ES-I3 (cell line): Measurements from ENCODE around the gene ALOX5.
"Not testable (repeated sequence)": the region's sequence is repeated elsewhere in the genome, so short reads cannot be mapped to it uniquely, and the experiment has no call there.

ENCODE experiments used
- H3K36me3 ChIP-seq: 2 replicates; pipeline ENCODE4 v1.6.1; 2013; ENCODE audit warnings: mild to moderate bottlenecking, low read length, control low read depth, moderate library complexity; ENCODE audit not compliant: insufficient read depth
- H3K4me1 ChIP-seq: 2 replicates; pipeline ENCODE4 v1.6.1; 2013; ENCODE audit warnings: mild to moderate bottlenecking, control low read depth, low read length; ENCODE audit not compliant: insufficient read depth
- H3K9ac ChIP-seq: 2 replicates; pipeline ENCODE4 v1.6.1; 2013; ENCODE audit warnings: low read depth, mild to moderate bottlenecking, low read length, moderate library complexity
- H3K9me3 ChIP-seq: 2 replicates; pipeline ENCODE4 v1.6.1; 2013; ENCODE audit warnings: mild to moderate bottlenecking, low read length, moderate library complexity; ENCODE audit not compliant: control insufficient read depth, insufficient read depth

The ALOX5 gene

DNA sequence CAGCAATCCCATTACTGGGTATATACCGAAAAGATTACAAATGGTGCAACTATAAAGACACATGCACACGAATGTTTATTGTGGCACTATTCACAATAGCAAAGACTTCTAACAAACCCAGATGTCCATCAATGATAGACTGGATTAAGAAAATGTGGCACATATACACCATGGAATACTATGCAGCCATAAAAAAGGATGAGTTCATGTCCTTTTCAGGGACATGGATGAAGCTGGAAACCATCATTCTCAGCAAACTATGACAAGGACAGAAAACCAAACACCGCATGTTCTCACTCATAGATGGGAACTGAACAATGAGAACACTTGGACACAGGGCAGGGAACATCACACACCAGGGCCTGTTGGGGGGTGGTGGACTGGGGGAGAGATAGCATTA is 6.4 kb upstream of the ALOX5 start:
- not testable (repeated sequence) for H3K4me1 ChIP-seq, H3K9ac ChIP-seq, H3K9me3 ChIP-seq, H3K36me3 ChIP-seq

DNA sequence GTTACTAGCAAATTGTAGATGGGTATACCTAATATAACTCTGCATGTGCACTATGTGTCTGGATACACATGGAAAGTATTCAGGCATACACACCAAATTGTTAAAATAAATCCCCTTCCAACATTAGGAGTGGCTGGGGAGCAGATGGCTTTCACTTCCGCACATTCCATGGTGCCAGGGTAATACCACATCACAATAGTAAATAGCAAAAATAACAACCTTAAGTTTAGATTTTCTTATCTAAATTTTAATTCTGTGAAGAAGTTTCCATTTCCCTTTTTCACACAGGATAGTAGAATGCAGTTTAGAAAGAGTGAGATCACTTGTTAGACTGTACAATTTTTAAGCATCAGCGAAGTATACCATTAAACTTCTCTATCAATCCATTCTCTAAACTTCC is 5.8 kb upstream of the ALOX5 start:
- Histone ChIP-seq H3K4me1 (no peaks in the 10 kb centered on the region), H3K9me3 (no peaks in the 10 kb centered on the region), H3K9ac (no peak overlapping the region), H3K36me3 (no peaks in the 10 kb centered on the region)

- no peaks in the 10 kb centered on the region for H3K9me3 ChIP-seq
- H3K36me3 ChIP-seq, result no peaks in the 10 kb centered on the region
- no peaks in the 10 kb centered on the region; the same call in 1 of the 2 replicates for H3K4me1 ChIP-seq
- H3K9ac ChIP-seq, result no peak overlapping the region
Observed at GRCh38 chr10:45370202-45370955, 3.6 kb upstream of the ALOX5 start.

- Histone ChIP-seq H3K4me1 (peaks cover 4% of the 10 kb centered on the region), H3K36me3 (no peaks in the 10 kb centered on the region), H3K9ac (no peak overlapping the region), H3K9me3 (no peaks in the 10 kb centered on the region)
Observed at GRCh38 chr10:45371560-45371959, 2.5 kb upstream of the ALOX5 start.

DNA sequence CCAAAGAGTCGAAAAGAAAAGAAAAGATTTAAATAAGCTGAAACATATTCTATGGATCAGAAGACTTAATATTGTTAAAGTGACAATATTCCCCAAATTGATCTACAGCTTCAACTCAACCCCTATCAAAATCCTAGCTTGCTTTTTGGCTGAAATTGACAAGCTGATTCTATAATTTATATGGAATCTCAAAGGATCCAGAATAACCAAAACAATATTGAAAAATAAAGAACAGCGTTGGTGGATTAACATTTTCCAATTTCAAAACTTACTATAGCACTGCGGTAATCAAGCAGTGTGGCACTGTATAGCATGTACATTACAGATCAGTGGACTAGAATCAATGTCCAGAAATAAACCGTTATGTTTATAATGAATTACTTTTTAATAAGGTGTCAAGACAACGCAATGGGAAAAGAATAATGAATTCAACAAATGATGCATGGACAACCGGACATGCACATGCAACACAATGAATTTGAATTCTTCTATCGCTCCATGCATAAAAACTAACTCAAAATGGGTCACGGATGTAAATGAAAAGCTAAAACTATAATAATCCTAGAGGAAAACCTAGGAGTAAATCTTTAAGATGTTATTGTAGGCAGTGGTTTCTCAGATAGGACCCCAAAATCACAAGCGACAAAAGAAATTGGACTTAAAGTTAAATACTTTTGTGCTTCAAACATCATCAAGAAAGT is 1.6 kb upstream of the ALOX5 start:
- no peak overlapping the region for H3K9ac ChIP-seq
- peaks cover 4% of the 10 kb centered on the region for H3K4me1 ChIP-seq

DNA sequence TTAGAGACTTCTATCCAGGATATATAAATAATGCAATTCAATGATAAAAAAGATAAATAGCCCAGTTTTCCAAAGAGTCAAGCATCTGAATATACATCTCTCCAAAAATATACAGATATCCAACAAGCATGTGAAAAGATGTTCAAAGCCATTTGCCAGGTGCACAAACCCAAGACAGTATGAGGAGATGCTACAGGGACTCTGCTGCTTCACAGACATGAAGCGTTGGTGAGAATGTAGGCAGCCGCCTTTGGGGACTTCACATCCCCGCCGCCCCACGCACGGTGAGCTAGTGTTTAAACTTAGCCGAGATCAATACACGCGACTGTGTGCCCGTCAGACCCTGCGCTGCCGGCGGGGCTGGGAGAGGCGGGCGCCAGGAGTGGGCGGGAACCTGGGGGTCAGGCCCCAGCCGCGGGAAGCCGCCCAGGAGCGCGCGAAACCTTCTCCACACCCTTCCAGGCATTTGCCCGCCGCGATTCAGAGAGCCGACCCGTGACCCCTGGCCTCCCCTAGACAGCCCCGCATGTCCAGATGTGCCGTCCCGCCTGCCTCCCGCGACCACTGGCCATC is 927 bp upstream of the ALOX5 start:
- Histone ChIP-seq H3K9me3 (no peaks in the 10 kb centered on the region), H3K4me1 (peaks cover 4% of the 10 kb centered on the region), H3K36me3 (no peaks in the 10 kb centered on the region), H3K9ac (peak overlapping the region; percentile 63)

More for the DNA sequence above, 1.6 kb upstream of the ALOX5 start:
- H3K9me3 ChIP-seq, result no peaks in the 10 kb centered on the region
- no peaks in the 10 kb centered on the region for H3K36me3 ChIP-seq

DNA sequence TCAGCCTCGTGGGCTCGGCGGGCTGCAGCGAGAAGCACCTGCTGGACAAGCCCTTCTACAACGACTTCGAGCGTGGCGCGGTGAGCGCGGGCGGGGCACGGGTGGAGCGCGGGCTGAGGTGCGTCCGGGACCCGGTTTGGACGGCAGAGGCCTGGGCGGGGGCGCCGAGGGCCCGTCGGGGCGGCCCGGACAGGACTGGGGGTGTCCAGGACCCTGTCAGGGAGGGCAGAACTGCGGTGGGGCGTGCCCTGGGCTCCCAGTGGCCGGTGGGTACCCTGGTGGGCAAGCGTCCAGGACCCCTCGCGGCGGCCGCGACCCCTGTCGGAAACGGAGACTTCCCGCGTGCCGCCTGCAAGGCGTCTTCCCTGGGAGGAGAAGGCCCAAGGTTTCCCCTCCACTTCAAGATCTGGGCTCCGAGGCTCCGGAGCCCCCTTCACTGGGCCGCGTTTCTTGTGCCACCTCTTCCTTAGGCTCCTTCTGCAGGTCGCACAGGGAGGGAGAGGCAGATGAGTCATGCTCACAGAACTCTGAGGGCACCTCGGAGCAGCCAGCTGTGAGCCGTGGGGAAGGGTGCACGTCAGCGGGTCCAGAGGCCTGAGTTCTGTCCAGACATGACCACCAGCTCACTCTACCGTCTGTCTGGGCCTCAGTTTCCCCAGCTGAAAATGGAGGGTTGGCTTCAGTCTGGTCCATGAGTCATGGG is 485 bp downstream of the ALOX5 start:
- no peaks in the 10 kb centered on the region for H3K36me3 ChIP-seq
- H3K9me3 ChIP-seq, result no peaks in the 10 kb centered on the region
- H3K9ac ChIP-seq, result peak overlapping the region; percentile 55
- peaks cover 4% of the 10 kb centered on the region for H3K4me1 ChIP-seq

GRCh38 chr10:45375101-45375500 is 1.1 kb downstream of the ALOX5 start:
- Histone ChIP-seq H3K9me3 (no peaks in the 10 kb centered on the region), H3K4me1 (peaks cover 4% of the 10 kb centered on the region), H3K36me3 (no peaks in the 10 kb centered on the region), H3K9ac (no peak overlapping the region; the same call in 1 of the 2 replicates)

DNA sequence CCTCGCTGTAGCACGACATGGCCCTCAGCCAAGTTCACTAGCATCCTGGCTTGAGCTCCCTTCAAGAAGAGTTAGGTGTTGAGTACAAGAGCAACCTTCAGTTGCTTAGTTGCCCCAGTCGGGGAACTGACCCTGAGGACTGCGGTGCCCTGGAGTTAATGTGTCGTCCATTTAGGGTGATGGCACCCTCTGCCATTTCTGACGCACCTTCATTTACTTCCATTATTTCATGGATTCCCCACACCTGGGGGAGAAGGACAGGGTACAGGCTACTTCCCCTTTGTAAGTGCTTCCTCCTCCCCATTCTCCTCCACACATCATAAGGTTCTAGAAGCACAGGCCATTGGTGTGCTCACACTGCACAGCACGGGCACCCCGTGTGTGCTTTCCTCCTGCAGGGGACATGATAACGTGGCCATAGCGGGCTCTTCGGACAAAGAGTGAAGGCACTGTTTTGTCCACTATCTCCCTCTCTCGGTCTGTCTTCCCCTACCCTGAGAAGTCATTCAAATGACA is 1.8 kb downstream of the ALOX5 start:
- Histone ChIP-seq H3K9me3 (no peaks in the 10 kb centered on the region), H3K36me3 (no peaks in the 10 kb centered on the region), H3K9ac (no peak overlapping the region), H3K4me1 (peaks cover 4% of the 10 kb centered on the region)

- H3K4me1 ChIP-seq, result peaks cover 4% of the 10 kb centered on the region
- H3K9ac ChIP-seq, result no peak overlapping the region
- no peaks in the 10 kb centered on the region for H3K36me3 ChIP-seq
- no peaks in the 10 kb centered on the region for H3K9me3 ChIP-seq
Observed at GRCh38 chr10:45376371-45376801, 2.4 kb downstream of the ALOX5 start.

DNA sequence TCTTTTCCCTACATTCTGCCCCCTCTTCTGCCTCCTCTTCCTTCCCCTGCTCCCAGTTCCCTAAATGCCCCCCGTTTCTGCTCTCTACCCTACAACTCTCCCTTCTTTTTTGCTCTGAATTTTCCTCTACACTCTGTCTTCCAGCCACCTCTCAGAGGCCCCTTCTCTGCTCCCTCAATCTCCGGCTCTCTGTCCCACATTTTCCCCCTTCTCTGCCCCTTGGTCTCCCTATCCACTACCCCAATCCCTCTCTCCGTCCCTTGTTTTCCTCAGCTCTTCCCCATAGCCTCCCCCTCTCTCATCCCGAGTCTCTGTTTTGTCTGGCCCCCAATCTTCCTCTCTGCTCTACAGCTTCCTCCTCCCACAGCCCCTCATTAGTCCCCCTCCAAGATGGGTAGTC is 3.3 kb downstream of the ALOX5 start:
- peaks cover 4% of the 10 kb centered on the region for H3K4me1 ChIP-seq
- no peaks in the 10 kb centered on the region for H3K36me3 ChIP-seq
- no peaks in the 10 kb centered on the region for H3K9me3 ChIP-seq
- no peak overlapping the region for H3K9ac ChIP-seq

- H3K4me1 ChIP-seq, result peaks cover 4% of the 10 kb centered on the region
- H3K36me3 ChIP-seq, result no peaks in the 10 kb centered on the region
- no peaks in the 10 kb centered on the region for H3K9me3 ChIP-seq
- no peak overlapping the region for H3K9ac ChIP-seq
Observed at GRCh38 chr10:45377858-45378257, 3.8 kb downstream of the ALOX5 start.

DNA sequence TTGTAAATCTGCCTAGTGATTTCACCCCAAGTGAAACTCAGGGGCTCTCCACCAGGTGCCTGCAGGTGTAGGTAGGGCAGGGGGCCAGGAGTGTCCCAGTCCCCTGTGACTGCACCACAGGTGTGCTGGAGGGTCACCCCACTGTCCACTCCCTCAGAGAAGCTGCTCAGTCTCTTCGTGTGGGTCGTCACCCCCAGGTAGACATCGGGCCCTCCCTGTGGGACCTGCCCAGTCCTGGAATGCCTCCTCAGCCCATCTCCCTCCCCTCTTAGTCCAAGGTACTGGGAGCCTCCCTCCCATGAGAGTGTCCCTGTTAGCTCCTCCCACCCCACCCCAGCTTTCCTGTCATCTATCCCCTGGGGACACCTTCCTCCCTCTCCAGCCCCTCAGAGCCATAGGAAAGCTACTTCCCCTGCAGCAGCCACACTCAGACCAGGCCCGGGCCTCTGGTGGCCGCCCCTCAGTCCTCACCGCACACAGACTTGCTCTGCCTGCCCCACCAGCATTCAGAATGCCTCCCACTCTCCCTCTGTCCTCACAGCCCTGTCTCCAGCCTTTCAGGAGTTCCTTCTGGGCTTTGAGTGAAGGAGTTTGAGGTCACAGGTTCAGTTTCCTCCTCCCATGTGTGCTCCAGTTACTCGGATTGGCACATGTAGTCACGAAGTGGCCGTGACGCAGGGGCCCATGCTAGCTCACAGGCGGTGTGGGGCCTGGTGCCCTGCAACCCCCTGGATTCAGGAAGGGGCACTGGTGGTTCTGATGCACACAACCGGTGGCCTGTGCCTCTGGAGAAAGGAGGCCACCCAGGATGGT is 5.1 kb downstream of the ALOX5 start:
- H3K9me3 ChIP-seq, result no peaks in the 10 kb centered on the region
- no peaks in the 10 kb centered on the region for H3K36me3 ChIP-seq
- H3K9ac ChIP-seq, result no peak overlapping the region
- peaks cover 4% of the 10 kb centered on the region for H3K4me1 ChIP-seq
